Uterus (tissue), 4 donors: ENCODE results near the gene SGF29. TPM values are rescaled to one million over a fixed set of nuclear protein-coding genes. Genes with fewer than 3 reads are reported as not detected.

ENCODE experiments used
- DNase-seq, 2 donors: peaks; one replicate each; pipeline ENCODE4 v3.0.0-alpha.2; 2019 to 2020
- H3K27ac ChIP-seq, 2 donors: fragments of 200-600 bp; sonication (generic); 1 replicate in 1 of 2; 2 replicates in 1 of 2; pipeline ENCODE4 v1.5.1; 2016 to 2018
- H3K27me3 ChIP-seq, 2 donors: fragments of 200-600 bp; sonication (generic); one replicate each; pipeline ENCODE4 v1.5.1; 2018 to 2019; ENCODE audit warnings: control low read depth in 1 of 2
- H3K36me3 ChIP-seq, 2 donors: fragments of 200-600 bp; sonication (generic); one replicate each; pipeline ENCODE4 v1.5.1; 2019; ENCODE audit warnings: control low read depth in 1 of 2
- H3K4me1 ChIP-seq, 2 donors: fragments of 200-600 bp; sonication (generic); one replicate each; pipeline ENCODE4 v1.5.1; 2018 to 2019; ENCODE audit warnings: control low read depth in 1 of 2
- H3K4me3 ChIP-seq, 2 donors: fragments of 200-600 bp; sonication (generic); 1 replicate in 1 of 2; 2 replicates in 1 of 2; pipeline ENCODE4 v1.5.1; 2018 to 2019; ENCODE audit warnings: mild to moderate bottlenecking in 1 of 2
- H3K9me3 ChIP-seq, 2 donors: fragments of 200-600 bp; sonication (generic); one replicate each; pipeline ENCODE4 v1.5.1; 2019; ENCODE audit warnings: control low read depth in 1 of 2
- CTCF ChIP-seq, 4 experiments: fragments of 200-600 bp in 2 of 4; fragments of 450-650 bp in 2 of 4; sonication (generic) in 2 of 4; IDR thresholded peaks; one replicate each; pipeline ENCODE4 v1.5.1; 2016 to 2019; ENCODE audit warnings: antibody characterized with exemption in 4 of 4, mild to moderate bottlenecking in 2 of 4, moderate library complexity in 1 of 4
- POLR2A ChIP-seq, 2 donors: fragments of 450-650 bp; IDR thresholded peaks; one replicate each; pipeline ENCODE4 v1.6.1; 2016; ENCODE audit warnings: antibody characterized with exemption in 2 of 2, mild to moderate bottlenecking in 1 of 2, moderate library complexity in 1 of 2
- intact Hi-C: fragments of 100-400 bp; cut with DNase I; formaldehyde crosslinking; loops from one replicate; pipeline ENCODE4 v1.15.1; 2023; ENCODE audit warnings: low total_unique reads
- total RNA-seq, 4 donors: library from RNA; depleted of rRNA in 3 of 4; stranded (reverse); fragments of >200 nt in 3 of 4; gene quantifications; one replicate each; pipeline versions ENCODE4 v1.1.0 to v1.2.4, GENCODE V29; 2014 to 2023
- donor health status: DM: yes; HTN: yes; CAD: no.

Gene SGF29
- total RNA-seq, 4 donors from 2014 or later, result 13.2 to 45.3 (median 29.1) TPM

GRCh38 chr16:28574925-28575324, 21.2 kb downstream of the SGF29 start:
- Histone ChIP-seq H3K27me3 (no peaks in the 10 kb centered on the region), H3K4me1 (peaks cover 0 to 9% of the 10 kb centered on the region in 2 donors), H3K27ac (no peak overlapping the region), H3K4me3 (no peak overlapping the region), H3K36me3 (no peaks in the 10 kb centered on the region), H3K9me3 (no peaks in the 10 kb centered on the region)
- no peak for DNase-seq
- intact Hi-C loops, result no loop called here
- no peak for TF ChIP-seq CTCF (IDR thresholded peaks at IDR 0.05)
- TF ChIP-seq POLR2A (IDR thresholded peaks at IDR 0.05), result no peak

- intact Hi-C loops, result no loop called here
- TF ChIP-seq POLR2A (IDR thresholded peaks at IDR 0.05), result no peak
- TF ChIP-seq CTCF (IDR thresholded peaks at IDR 0.05), result no peak
- DNase-seq, result no peak
- Histone ChIP-seq H3K36me3 (no peaks in the 10 kb centered on the region), H3K9me3 (no peaks in the 10 kb centered on the region), H3K27ac (no peak overlapping the region), H3K4me3 (no peak overlapping the region), H3K4me1 (peaks cover 0 to 9% of the 10 kb centered on the region in 2 donors), H3K27me3 (no peaks in the 10 kb centered on the region)
These were observed 21.9 kb downstream of the SGF29 start for GRCh38 chr16:28575446-28576109.

GRCh38 chr16:28580726-28581315, 27.1 kb downstream of the SGF29 start:
- H3K27me3 ChIP-seq, result no peaks in the 10 kb centered on the region
- H3K4me3 ChIP-seq, result no peak overlapping the region
- no peak overlapping the region for H3K27ac ChIP-seq
- DNase-seq, result no peak
- intact Hi-C loops, result no loop called here
- no peaks in the 10 kb centered on the region for H3K36me3 ChIP-seq
- no peaks in the 10 kb centered on the region for H3K4me1 ChIP-seq
- H3K9me3 ChIP-seq, result no peaks in the 10 kb centered on the region
- TF ChIP-seq POLR2A (IDR thresholded peaks at IDR 0.05) (no peak), CTCF (IDR thresholded peaks at IDR 0.05) (no peak)

DNA sequence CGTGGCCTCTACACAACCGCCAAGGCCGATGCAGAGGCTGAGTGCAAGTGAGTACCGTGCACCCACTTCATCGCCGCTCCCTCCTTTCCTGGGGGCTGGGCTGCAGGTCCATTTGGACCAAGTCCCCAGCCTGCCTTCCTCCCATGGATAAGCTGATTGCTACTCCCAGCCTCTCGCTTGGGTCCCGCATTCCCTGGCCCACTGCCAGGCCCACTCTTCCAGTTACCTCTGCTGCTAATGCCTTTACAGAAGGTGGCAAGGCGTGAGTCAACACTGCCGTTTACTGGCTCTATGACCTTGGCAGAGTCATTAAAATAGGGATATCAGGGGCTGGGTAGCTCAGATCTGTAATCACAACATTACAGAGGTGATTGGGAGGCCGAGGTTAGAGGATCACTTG, 32.0 kb downstream of the SGF29 start:
- DNase-seq, result no peak
- Histone ChIP-seq H3K36me3 (no peaks in the 10 kb centered on the region), H3K4me1 (no peaks in the 10 kb centered on the region), H3K4me3 (no peak overlapping the region), H3K9me3 (no peaks in the 10 kb centered on the region), H3K27ac (no peak overlapping the region), H3K27me3 (no peaks in the 10 kb centered on the region)
- intact Hi-C loops, result no loop called here
- TF ChIP-seq POLR2A (IDR thresholded peaks at IDR 0.05) (no peak), CTCF (IDR thresholded peaks at IDR 0.05) (no peak)

DNA sequence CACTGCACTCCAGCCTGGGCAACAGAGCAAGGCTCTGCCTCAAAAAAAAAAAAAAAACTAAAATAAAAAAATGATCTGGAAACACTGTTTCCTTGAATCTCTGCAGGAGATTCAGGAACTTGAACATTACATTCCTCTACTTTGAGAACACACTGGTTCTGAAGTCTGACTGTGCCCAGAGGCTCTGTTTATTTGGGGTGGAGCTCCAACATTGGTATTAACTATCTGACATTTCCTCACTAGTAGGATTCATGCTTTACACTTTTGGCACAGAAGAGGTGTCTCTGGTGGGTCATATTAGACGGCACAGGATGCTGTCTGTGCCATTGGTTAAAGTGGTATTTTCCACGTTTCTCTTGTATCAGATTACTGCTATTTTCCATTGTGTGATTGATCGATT, 32.7 kb downstream of the SGF29 start:
- Histone ChIP-seq H3K4me3 (no peak overlapping the region), H3K27me3 (no peaks in the 10 kb centered on the region), H3K9me3 (no peaks in the 10 kb centered on the region), H3K4me1 (no peaks in the 10 kb centered on the region), H3K36me3 (no peaks in the 10 kb centered on the region), H3K27ac (no peak overlapping the region)
- DNase-seq, result no peak
- TF ChIP-seq POLR2A (IDR thresholded peaks at IDR 0.05), result no peak
- TF ChIP-seq CTCF (IDR thresholded peaks at IDR 0.05), result no peak
- intact Hi-C loops, result no loop called here
